Epithelial cell of prostate (primary cell): ENCODE results near the gene MISP.
"Not testable (repeated sequence)": the region's sequence is repeated elsewhere in the genome, so short reads cannot be mapped to it uniquely, and the experiment has no call there.

ENCODE experiments used
- DNase-seq: peaks from one replicate; pipeline ENCODE4 v3.0.0-alpha.2; 2011; ENCODE audit warnings: low read depth, low spot score
- H3K27ac ChIP-seq: fragments of 450-650 bp; 2 replicates; pipeline ENCODE4 v1.5.1; 2017; ENCODE audit warnings: mild to moderate bottlenecking

The MISP gene

GRCh38 chr19:750640-751423, at the start of gene MISP:
MISP (plus strand) TSS chr19:751112; CDS start chr19:756947, 5,835 bp downstream.
- peak; percentile 58 for DNase-seq
- H3K27ac ChIP-seq, result peak within 1 kb of the TSS; percentile 98

- not testable (repeated sequence) for H3K27ac ChIP-seq, DNase-seq
Measured at GRCh38 chr19:702847-703246, 48.1 kb upstream of the MISP start.

GRCh38 chr19:703329-703650, 47.6 kb upstream of the MISP start:
- no peak for DNase-seq
- no peak overlapping the region for H3K27ac ChIP-seq

- no peak for DNase-seq
- H3K27ac ChIP-seq, result no peak overlapping the region
Measured at GRCh38 chr19:703651-704446, 47.1 kb upstream of the MISP start.

GRCh38 chr19:704447-704741, 46.5 kb upstream of the MISP start:
- no peak overlapping the region for H3K27ac ChIP-seq
- DNase-seq, result no peak

- no peak within 1 kb of the TSS for H3K27ac ChIP-seq
- DNase-seq, result no peak
Measured at GRCh38 chr19:708154-709143, 42.5 kb upstream of the MISP start, which contains the start of gene PALM. PALM (plus strand) TSS chr19:708935; CDS start chr19:709147, 212 bp downstream.

GRCh38 chr19:709196-709964, 41.5 kb upstream of the MISP start:
- DNase-seq, result no peak
- H3K27ac ChIP-seq, result no peak overlapping the region

- DNase-seq, result no peak
- no peak overlapping the region for H3K27ac ChIP-seq
Measured at GRCh38 chr19:709965-710571, 40.8 kb upstream of the MISP start.

- DNase-seq, result no peak
- no peak overlapping the region for H3K27ac ChIP-seq
Measured at GRCh38 chr19:710767-711166, 40.1 kb upstream of the MISP start.

GRCh38 chr19:711254-711653, 39.7 kb upstream of the MISP start:
- no peak for DNase-seq
- H3K27ac ChIP-seq, result no peak overlapping the region

GRCh38 chr19:715347-715746, 35.6 kb upstream of the MISP start:
- DNase-seq, result no peak

GRCh38 chr19:718251-718951, 32.5 kb upstream of the MISP start:
- DNase-seq, result no peak
- no peak overlapping the region for H3K27ac ChIP-seq

More at GRCh38 chr19:715347-715746, 35.6 kb upstream of the MISP start:
- H3K27ac ChIP-seq, result no peak overlapping the region

GRCh38 chr19:718991-719512, 31.9 kb upstream of the MISP start:
- no peak overlapping the region for H3K27ac ChIP-seq
- no peak for DNase-seq

GRCh38 chr19:719636-720344, 31.1 kb upstream of the MISP start:
- no peak overlapping the region for H3K27ac ChIP-seq
- no peak for DNase-seq

GRCh38 chr19:720345-721160, 30.4 kb upstream of the MISP start:
- no peak for DNase-seq
- H3K27ac ChIP-seq, result no peak overlapping the region

- no peak for DNase-seq
- no peak overlapping the region for H3K27ac ChIP-seq
Measured at GRCh38 chr19:722553-723101, 28.3 kb upstream of the MISP start.

GRCh38 chr19:723247-723646, 27.7 kb upstream of the MISP start:
- H3K27ac ChIP-seq, result no peak overlapping the region
- DNase-seq, result no peak
